Measurements from ENCODE around the gene RMND5B.
"Not testable (repeated sequence)": the region's sequence is repeated elsewhere in the genome, so short reads cannot be mapped to it uniquely, and the experiment has no call there.

The RMND5B gene

GRCh38 chr5:178177569-178177968, 46.8 kb downstream of the RMND5B start:
- no peak for DNase-seq

DNA sequence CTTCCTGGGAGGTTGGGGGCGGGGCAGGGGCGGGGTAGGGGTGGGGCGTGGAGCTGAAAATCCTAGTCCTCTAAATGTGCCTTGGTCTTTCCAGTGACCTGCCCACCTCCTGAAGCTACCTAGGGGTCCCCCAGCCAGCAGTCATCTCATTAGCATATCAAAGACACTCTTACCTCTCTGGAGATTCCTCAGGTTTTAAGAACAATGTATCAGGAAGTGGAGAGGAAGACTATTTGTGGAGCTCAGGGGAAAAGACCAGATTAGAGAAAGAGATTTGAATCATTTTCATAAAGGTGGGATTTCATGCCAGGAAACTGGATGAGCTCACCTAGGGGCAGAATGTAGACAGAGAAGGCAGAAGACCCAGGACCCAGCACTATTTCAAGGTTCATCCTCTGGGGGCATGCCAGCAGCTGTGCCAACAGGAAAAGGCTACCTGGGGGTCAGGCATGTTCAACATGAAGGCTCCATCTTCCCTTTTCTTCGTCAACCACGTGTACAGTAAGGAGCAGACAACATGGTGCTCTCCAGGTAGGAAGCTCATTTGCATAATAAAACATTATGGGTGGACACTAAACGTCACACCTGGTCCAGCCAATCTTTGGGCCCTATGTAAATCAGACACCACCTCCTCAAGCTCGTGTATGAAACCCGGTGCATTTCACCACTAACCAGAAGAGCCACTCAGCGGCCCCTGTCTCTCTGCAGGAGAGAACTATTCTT, 49.5 kb downstream of the RMND5B start:
- DNase-seq, result no peak

- DNase-seq, result no peak
Observed at GRCh38 chr5:178182158-178182876, 51.5 kb downstream of the RMND5B start.

- DNase-seq, result no peak
Observed at GRCh38 chr5:178186427-178186826, 55.6 kb downstream of the RMND5B start.

- DNase-seq, result no peak
Observed at GRCh38 chr5:178187014-178187413, 56.2 kb downstream of the RMND5B start, which contains the start of gene GMCL2. TSS of gene GMCL2 (minus strand) at chr5:178187371. CDS start at chr5:178187299, 72 bp downstream.

- no peak for DNase-seq
Observed at GRCh38 chr5:178189433-178189832, 58.6 kb downstream of the RMND5B start.

GRCh38 chr5:178191661-178192060, 60.8 kb downstream of the RMND5B start:
- DNase-seq, result no peak

DNA sequence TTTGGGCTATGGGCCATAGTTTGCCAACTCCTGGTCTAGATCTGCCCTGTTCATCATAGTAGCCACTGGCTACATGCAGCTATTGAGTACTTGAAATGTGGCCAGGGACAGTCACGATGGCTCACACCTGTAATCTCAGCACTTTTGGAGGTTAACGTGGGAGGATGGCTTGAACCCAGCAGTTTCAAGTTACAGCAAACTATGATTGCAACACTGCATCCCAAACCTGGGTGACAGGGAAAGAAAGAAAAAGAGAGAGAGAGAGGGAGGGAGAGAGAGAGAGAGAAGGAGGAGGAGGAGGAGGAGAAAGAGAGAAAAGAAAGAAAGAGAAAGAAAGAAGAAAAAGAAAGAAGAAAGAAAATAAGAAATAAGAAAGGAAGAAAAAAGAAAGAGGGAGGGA, 61.4 kb downstream of the RMND5B start:
- DNase-seq, result no peak

- no peak for DNase-seq
Observed at GRCh38 chr5:178192787-178193186, 62.0 kb downstream of the RMND5B start.

GRCh38 chr5:178193251-178193809, 62.5 kb downstream of the RMND5B start:
- no peak for DNase-seq

- no peak for DNase-seq
Observed at GRCh38 chr5:178194026-178194425, 63.2 kb downstream of the RMND5B start.

DNA sequence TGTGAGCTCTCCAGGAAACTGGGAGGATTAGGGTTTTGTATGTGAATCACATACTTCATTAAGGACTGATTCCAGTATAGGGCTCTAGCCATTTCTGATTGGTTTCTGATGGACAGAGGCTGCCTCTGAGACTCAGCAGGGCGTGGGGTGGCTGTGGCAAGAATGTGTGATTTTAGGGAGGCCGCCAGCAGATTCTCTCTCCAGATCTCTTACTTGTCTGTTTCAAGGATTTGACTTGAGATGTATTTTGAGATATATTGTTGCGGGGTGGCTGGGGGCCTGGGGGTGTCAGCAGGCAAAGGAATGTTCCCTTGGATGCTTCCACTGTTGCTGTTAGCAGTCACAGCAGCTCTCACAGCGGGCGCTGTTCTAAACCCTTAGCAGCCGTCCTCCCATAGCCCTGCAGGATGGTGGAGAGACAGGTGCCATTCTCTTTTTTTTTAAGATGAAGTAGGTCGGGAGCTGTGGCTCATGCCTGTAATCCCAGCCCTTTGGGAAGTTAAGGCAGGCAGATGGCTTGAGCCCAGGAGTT, 65.5 kb downstream of the RMND5B start:
- no peak for DNase-seq

GRCh38 chr5:178196986-178197385, 66.2 kb downstream of the RMND5B start:
- DNase-seq, result no peak

GRCh38 chr5:178198151-178198550, 67.3 kb downstream of the RMND5B start:
- not testable (repeated sequence) for DNase-seq

DNA sequence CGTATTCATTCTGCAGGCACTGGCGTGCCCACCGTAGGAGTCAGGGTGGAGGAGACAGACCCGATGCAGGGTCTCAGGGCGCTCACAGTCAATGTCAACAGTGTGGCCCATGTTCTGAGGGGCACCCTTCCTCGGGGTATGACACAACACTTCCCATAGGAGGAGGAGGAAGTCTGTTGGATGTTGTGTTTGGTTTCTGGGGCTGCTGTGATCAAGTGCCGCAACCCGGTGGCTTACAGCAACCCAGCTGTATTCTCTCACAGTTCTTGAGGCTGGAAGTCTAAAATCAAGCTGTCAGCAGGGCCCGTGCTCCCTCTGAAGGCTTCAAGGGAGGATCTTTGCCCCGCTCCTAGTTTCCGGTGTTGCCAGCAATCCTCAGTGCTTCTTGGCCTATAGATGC, 67.9 kb downstream of the RMND5B start:
- no peak for DNase-seq

- no peak for DNase-seq
Observed at GRCh38 chr5:178199581-178200434, 69.0 kb downstream of the RMND5B start.

All from stimulated activated CD4-positive, alpha-beta T cell treated with anti-CD3 and anti-CD28 coated beads, Interleukin-2, amount 100 ng/mL, for 24 hours (primary cell).